ENCODE measurements around the gene COL2A1.

DNA sequence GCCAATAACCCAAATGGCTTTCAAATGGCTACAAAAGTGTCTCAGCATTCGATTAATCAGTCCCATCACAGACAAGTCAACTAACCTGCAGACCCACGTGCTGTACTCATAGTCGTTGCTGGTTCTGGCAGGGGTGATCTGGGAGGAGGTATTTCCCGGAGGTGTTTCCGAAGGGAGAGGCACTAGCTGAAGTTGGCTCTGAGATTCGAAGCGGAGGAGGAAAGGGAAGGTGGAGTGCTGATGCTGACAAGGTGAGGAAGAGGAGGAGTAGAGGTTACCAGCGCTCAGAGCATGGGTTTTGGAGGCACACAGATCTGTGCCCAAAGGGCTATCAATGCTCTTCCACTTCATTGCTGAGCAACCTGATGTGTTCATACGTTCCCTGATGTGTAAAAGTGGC is 20.5 kb upstream of the COL2A1 start:
- TF ChIP-seq, protein P1, sequence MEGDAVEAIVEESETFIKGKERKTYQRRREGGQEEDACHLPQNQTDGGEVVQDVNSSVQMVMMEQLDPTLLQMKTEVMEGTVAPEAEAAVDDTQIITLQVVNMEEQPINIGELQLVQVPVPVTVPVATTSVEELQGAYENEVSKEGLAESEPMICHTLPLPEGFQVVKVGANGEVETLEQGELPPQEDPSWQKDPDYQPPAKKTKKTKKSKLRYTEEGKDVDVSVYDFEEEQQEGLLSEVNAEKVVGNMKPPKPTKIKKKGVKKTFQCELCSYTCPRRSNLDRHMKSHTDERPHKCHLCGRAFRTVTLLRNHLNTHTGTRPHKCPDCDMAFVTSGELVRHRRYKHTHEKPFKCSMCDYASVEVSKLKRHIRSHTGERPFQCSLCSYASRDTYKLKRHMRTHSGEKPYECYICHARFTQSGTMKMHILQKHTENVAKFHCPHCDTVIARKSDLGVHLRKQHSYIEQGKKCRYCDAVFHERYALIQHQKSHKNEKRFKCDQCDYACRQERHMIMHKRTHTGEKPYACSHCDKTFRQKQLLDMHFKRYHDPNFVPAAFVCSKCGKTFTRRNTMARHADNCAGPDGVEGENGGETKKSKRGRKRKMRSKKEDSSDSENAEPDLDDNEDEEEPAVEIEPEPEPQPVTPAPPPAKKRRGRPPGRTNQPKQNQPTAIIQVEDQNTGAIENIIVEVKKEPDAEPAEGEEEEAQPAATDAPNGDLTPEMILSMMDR (IDR thresholded peaks at IDR 0.05) = no peak
- TF ChIP-seq POLR2A (IDR thresholded peaks at IDR 0.05) = no peak
